ENCODE results near the gene USP5.

USP5 gene

GRCh38 chr12:6914947-6915788 lies 63.2 kb downstream of the USP5 start:
- no peak for DNase-seq (ENCODE audit: low spot score)

GRCh38 chr12:6915789-6916285 lies 63.9 kb downstream of the USP5 start:
- no peak for DNase-seq (ENCODE audit: low spot score)

Measured in HuH-7.5 (cell line).